Activated CD4-positive, alpha-beta memory T cell treated with anti-CD3 and anti-CD28 coated beads, Interleukin-2, amount 10 ng/mL, durations not matched to agents 7 days and 5 days (primary cell): ENCODE measurements around the gene L3MBTL2. TPM values are rescaled to one million over a fixed set of nuclear protein-coding genes. Genes with fewer than 3 reads are reported as not detected.
A peak's percentile ranks its signal among the peaks of the same experiment; 100 is the strongest.

ENCODE experiments used
- CTCF ChIA-PET: fragments of 350-600 bp; sonication (Branson Sonifier 250); formaldehyde crosslinking; loops from one replicate; lab custom pipeline; 2021; ENCODE audit warnings: antibody characterized with exemption, inconsistent platforms; lab: Charles Lee
- POLR2A ChIA-PET: fragments of 350-600 bp; sonication (Branson Sonifier 250); formaldehyde crosslinking; loops from one replicate; lab custom pipeline; 2021; ENCODE audit warnings: antibody characterized with exemption; lab: Charles Lee
- DNase-seq: peaks from one replicate; pipeline ENCODE4 v3.0.0-alpha.2; 2020
- H3K27ac Mint-ChIP-seq: one replicate; pipeline ENCODE4 v1.8.0; 2021; ENCODE audit warnings: mild to moderate bottlenecking, mixed read lengths
- H3K27me3 Mint-ChIP-seq: one replicate; pipeline ENCODE4 v1.8.0; 2021; ENCODE audit warnings: mixed read lengths
- H3K36me3 Mint-ChIP-seq: one replicate; pipeline ENCODE4 v1.8.0; 2021; ENCODE audit warnings: low read depth, mixed read lengths
- H3K4me1 Mint-ChIP-seq: one replicate; pipeline ENCODE4 v1.8.0; 2021; ENCODE audit warnings: mixed read lengths
- H3K4me3 Mint-ChIP-seq: one replicate; pipeline ENCODE4 v1.8.0; 2021; ENCODE audit warnings: mild to moderate bottlenecking, mixed read lengths
- H3K9me3 Mint-ChIP-seq: one replicate; pipeline ENCODE4 v1.8.0; 2021; ENCODE audit warnings: mixed read lengths
- total RNA-seq, 2 experiments: library from RNA; stranded (reverse); gene quantifications; one replicate each; pipeline ENCODE4 v1.2.3, GENCODE V29; 2021

The L3MBTL2 gene
- total RNA-seq, 2 experiments from 2014 or later = 25.9 to 30.7 TPM

DNA sequence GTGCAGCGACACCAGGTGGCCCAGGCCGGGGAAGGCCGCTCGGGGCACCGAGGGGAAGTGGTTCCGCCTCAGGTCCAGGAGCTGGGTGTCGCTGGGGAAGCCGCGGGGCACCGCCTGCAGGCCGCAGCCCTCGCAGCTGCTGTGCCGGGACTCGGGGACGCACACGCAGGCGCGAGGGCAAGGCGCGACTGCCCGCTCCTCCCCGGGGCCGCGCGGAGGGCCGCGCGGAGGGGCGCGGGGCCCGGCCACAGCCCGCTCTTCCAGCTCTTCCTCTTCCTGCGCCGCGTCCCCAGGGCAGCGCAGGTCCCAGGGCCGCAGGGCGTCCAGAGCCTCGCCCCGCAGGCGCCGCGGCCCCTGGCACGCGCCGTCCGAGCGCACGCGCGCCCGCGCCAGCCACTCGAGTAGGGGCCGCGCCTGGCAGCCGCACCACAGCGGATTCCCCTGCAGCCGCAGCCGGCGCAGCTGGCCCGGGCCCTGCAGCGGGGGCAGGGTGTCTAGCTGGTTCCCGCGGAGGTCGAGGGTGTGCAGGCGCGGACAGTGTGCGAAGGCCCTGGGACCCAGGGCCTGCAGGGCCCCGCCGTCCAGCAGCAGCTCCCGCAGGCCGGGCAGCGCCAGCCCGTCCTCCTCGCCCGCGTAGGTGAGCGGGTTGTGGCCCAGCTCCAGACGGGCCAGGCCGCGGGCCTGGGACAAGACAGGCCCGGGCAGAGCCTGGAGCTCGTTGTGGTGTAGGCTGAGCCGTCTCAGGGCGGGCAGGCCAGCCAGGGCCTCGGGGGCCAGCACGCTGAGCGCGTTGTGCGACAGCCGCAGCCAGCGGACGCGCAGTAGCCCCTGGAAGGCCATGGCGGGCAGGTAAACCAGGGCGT lies 32.8 kb downstream of the L3MBTL2 start:
- no peak overlapping the region for H3K27ac Mint-ChIP-seq
- no peaks in the 10 kb centered on the region for H3K36me3 Mint-ChIP-seq
- ChIA-PET CTCF (interaction anchor here (0.6 to 4.6 kb wide), 61 partner anchors 9 to 555 kb away, joined by 3 to 142 read pairs (median 4); partner anchors contain the start of genes L3MBTL2, RANGAP1 and ZC3H7B), POLR2A (interaction anchor here (0.8 to 3.2 kb wide), 18 partner anchors 8 to 315 kb away, joined by 3 to 22 read pairs (median 4); partner anchors contain the start of genes EP300, RANGAP1, RBX1 and ZC3H7B)
- H3K4me3 Mint-ChIP-seq = peak overlapping the region; percentile 61
- DNase-seq = peak; percentile 89
- peaks cover 7% of the 10 kb centered on the region for H3K4me1 Mint-ChIP-seq
- no peaks in the 10 kb centered on the region for H3K9me3 Mint-ChIP-seq
- peaks cover 4% of the 10 kb centered on the region for H3K27me3 Mint-ChIP-seq

DNA sequence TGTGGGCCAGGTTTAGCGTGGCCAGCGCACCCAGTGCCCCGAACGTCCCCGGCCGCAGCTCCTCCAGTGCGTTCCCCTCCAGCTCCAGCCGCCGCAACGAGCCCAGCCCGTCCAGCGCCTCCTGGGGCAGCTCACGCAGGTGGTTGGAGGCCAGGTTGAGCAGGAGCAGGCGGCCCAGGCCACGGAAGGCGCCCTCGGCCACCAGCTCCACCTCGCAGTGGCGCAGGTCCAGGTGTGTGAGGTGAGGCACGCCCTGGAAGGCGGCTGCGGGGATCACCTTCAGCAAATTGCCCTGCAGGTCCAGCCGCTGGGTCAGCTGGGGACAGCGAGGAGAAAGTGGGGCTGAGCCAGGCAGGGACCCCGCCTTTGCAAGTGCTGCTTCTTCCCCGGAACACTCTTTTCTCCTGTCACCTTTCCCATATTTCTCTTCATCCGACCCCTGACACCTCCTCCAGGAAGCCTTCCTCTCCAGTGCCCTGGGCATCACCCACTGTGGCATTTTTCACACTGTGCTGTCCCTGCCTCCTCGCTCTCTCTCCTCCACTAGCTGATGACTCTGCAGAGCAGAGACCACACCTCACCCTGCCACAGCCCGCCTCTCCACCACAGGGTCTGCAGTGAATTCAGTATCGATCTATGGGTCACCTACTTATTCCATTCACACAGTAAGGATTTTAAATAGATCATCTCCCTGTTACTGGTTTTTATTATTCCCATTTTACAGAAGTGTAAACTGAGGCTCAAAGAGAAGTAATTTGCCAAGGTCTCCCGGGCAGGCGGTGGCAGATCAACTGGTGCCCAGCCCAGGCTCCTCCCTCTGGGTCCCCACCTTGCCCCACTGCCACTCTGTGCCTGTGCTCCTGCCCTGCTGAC lies 33.7 kb downstream of the L3MBTL2 start:
- peak overlapping the region; percentile 4 for H3K27ac Mint-ChIP-seq
- H3K36me3 Mint-ChIP-seq = no peaks in the 10 kb centered on the region
- no peaks in the 10 kb centered on the region for H3K9me3 Mint-ChIP-seq
- POLR2A ChIA-PET = interaction anchor here (1.3 to 3.2 kb wide), 5 partner anchors 7 to 63 kb away, joined by 3 to 18 read pairs (median 12); partner anchors contain the start of genes RANGAP1 and ZC3H7B
- CTCF ChIA-PET = interaction anchor here (1.0 to 4.6 kb wide), 15 partner anchors 22 to 556 kb away, joined by 3 to 142 read pairs (median 4); partner anchors contain the start of genes L3MBTL2 and RANGAP1
- DNase-seq = no peak
- peaks cover 7% of the 10 kb centered on the region for H3K4me1 Mint-ChIP-seq
- H3K27me3 Mint-ChIP-seq = peaks cover 4% of the 10 kb centered on the region
- H3K4me3 Mint-ChIP-seq = peak overlapping the region; percentile 65

DNA sequence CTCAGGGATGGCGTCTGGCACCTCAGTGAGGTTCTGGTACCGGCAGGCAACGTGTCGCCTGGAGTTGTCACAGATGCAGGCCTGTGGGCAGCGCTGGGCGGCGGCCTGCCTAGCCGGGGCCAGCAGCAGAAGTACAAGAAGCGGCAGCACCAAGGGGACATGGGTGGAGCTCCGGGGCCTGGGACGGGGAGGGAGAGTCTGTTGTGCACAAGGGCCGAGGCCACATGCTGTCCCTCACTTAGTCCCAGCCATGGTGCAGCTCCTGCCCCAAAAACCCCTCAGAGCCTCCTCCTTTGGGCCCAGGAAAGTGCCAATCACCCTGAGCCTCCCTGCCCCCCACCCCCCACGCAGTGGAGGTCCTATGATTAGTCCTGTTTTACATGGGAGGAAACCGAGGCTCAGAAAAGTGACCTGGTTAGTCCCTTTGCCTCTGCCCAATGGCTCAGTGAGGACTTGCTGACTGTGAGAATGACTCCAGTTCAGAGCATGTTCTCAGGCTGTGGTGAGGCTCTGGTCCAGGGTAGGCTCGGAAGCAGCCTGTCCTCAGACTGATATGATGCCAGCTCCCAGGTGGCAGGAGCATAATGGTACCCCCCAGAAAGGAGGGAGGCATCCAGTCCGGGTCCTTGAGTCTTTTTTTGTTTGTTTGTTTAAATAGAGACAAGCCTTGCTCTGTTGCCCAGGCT lies 34.5 kb downstream of the L3MBTL2 start:
- Mint-ChIP-seq H3K4me3 (no peak overlapping the region), H3K27ac (no peak overlapping the region), H3K36me3 (peaks cover under 1% of the 10 kb centered on the region), H3K9me3 (no peaks in the 10 kb centered on the region), H3K27me3 (peaks cover 4% of the 10 kb centered on the region), H3K4me1 (peaks cover 7% of the 10 kb centered on the region)
- CTCF ChIA-PET = interaction anchor here (4.6 kb wide), 1 partner anchor 317 kb away, joined by 142 read pairs; no protein-coding TSS in a partner anchor
- POLR2A ChIA-PET = interaction anchor here (3.2 kb wide), 1 partner anchor 21 kb away, joined by 18 read pairs; no protein-coding TSS in a partner anchor
- DNase-seq = no peak

DNA sequence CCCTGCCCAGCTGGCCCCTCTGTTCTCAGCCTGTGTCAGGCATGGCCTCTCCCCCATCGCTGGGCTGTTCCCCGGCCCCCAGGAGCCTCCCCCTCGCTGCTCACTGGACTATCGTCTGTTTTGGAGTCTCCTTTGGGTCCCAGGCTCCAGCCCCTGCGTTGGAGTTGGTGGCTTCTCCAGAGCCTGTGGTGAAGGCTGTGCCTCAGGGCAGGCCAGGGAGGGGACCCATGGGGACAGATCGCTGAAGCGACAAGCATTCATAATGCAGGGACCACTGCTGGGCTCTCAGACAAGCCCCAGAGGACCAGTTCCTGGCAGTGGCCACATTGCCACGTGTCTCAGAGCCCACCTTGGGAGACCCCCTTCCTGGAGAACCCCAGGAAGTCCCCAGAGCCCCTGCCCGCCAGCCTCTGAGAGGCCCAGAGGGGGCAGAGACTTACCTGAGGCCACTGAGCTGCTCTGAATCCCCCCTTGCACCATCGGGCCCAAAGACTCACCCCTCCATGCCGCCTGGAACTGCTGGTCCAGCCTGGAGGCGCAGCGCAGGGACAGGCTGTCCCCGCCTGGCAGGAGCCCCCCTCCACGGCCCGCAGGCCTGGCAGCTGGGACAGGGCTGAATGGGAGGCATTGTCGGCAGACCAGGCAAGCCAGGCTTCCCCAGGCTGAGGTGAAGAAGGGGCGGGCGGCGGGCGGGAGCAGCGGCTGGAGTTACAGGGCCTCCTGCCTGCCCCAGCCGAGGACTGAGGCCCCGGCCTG lies 35.4 kb downstream of the L3MBTL2 start, which contains the start of gene CHADL:
Gene CHADL, minus strand, starts transcription at position 555 of the 756 bp plus-strand sequence. Its CDS starts 50 bp downstream, at position 505.
- DNase-seq = no peak
- CTCF ChIA-PET = no interaction called here
- Mint-ChIP-seq H3K27me3 (peaks cover 4% of the 10 kb centered on the region), H3K36me3 (peaks cover 7% of the 10 kb centered on the region), H3K4me3 (no peak within 1 kb of the TSS), H3K9me3 (no peaks in the 10 kb centered on the region), H3K27ac (no peak within 1 kb of the TSS), H3K4me1 (peaks cover 7% of the 10 kb centered on the region)
- POLR2A ChIA-PET = interaction anchor here (0.7 to 0.9 kb wide), 2 partner anchors 12 to 41 kb away, joined by 3 read pairs; no protein-coding TSS in a partner anchor

DNA sequence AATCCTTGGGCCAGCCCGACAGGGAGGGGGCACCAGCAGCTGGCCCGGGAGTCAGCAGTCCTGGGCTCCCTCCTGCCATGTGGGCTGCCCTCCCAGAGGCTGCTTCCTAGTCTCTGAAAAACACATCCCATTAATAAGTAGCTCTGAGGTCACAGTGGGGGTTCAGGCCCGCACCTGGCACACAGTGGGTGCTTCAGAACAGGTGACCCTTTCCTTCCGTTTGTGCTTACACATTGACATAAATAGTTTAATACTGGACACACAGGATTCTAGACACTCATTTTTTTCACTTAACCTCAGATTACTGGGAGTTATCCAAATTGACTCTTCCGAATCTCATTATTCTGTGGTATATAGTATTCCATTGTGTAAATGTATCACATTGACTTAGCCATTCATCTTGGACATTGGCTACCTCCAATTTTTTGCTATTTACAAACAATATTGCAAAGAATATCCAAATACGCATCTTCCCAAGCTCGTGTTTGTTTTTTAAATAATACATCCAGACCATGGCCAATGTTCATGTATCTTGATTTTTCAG lies 36.1 kb downstream of the L3MBTL2 start:
- Mint-ChIP-seq H3K27ac (no peak overlapping the region), H3K4me1 (peaks cover 7% of the 10 kb centered on the region), H3K27me3 (peaks cover 4% of the 10 kb centered on the region), H3K4me3 (no peak overlapping the region), H3K9me3 (no peaks in the 10 kb centered on the region), H3K36me3 (peaks cover 7% of the 10 kb centered on the region)
- ChIA-PET CTCF (no interaction called here), POLR2A (interaction anchor here (0.5 to 0.9 kb wide), 3 partner anchors 12 to 301 kb away, joined by 3 read pairs; no protein-coding TSS in a partner anchor)
- no peak for DNase-seq

DNA sequence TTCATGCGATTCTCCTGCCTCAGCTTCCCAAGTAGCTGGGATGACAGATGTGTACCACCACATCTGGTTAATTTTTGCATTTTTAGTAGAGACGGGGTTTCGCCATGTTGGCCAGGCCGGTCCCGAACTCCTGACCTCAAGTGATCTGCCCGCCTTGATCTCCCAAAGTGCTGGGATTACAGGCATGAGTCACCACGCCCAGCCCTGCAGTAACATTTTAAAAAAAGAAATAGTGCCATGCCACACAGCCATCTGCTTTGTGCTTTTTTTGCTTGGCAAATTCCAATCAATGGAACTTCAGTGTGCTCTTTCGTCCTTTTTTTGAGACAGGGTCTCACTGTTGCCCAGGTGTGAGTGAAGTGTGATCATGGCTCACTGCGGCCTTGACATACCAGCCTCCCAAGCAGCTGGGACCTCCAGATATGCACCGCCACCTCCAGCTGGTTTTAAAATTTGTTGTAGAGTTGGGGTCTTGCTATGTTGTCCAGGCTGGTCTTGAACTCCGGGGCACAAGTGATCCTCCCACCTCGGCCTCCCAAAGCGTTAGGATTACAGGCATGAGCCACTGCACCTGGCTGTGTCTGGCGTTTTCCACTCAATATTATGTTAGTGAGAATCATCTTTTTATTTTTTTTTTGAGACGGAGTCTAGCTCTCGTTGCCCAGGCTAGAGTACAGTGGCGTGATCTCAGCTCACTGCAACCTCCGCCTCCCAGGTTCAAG lies 37.4 kb downstream of the L3MBTL2 start:
- H3K9me3 Mint-ChIP-seq = no peaks in the 10 kb centered on the region
- peaks cover 15% of the 10 kb centered on the region for H3K36me3 Mint-ChIP-seq
- CTCF ChIA-PET = no interaction called here
- peaks cover 4% of the 10 kb centered on the region for H3K27me3 Mint-ChIP-seq
- H3K27ac Mint-ChIP-seq = no peak overlapping the region
- no peak overlapping the region for H3K4me3 Mint-ChIP-seq
- no peak for DNase-seq
- peaks cover 2% of the 10 kb centered on the region for H3K4me1 Mint-ChIP-seq
- POLR2A ChIA-PET = interaction anchor here (1.0 kb wide), 1 partner anchor 221 kb away, joined by 3 read pairs; no protein-coding TSS in a partner anchor

DNA sequence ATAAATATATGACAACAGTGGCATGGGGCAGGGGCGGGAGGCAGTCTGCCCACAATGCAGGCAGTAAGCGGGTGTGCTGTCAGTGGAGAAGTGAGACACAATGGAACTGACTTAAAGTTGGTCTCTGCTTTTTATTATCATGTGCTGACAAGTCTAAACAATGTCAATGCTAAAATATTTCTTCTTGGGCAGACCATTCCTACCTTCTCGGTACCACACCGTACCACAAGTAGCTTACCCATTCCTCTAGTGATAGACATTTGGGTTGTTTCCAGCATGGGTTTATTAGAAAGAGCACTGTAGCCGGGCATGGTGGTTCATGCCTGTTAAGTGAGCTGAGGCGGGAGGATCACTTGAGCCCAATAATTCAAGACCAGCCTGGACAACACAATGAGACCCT lies 38.2 kb downstream of the L3MBTL2 start:
- H3K36me3 Mint-ChIP-seq = peaks cover 18% of the 10 kb centered on the region
- peaks cover 2% of the 10 kb centered on the region for H3K4me1 Mint-ChIP-seq
- DNase-seq = no peak
- no peaks in the 10 kb centered on the region for H3K9me3 Mint-ChIP-seq
- POLR2A ChIA-PET = no interaction called here
- H3K27ac Mint-ChIP-seq = no peak overlapping the region
- H3K4me3 Mint-ChIP-seq = no peak overlapping the region
- H3K27me3 Mint-ChIP-seq = peaks cover 4% of the 10 kb centered on the region
- CTCF ChIA-PET = no interaction called here

DNA sequence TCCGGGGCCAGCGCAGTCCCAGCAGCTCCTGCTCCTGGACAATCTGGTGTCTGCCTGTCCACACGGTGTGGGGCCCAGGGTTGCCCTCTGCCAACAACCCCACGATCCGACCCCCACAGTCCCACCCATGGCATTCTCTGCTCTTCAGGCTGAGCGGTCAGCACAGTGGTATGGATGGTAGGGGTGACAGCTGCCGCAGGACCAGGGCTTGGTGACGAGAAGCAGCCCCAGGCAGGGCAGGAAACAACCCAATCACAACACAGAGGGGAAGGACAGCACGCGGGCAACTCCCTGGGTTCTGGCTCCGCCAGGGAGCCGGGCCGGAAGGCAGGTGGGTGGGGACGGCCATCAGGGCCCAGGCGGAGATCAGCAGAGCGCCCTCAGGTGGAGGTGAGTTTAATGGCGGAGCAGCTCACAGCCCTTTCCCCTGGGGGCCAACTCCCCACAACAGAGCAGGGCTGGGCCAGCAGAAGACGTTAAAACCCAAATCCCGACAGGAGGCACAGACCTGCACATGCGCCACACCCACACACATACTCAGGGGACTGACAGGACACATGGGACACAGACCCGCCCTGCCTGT lies 40.9 kb downstream of the L3MBTL2 start:
- H3K27ac Mint-ChIP-seq = no peak overlapping the region
- ChIA-PET CTCF (no interaction called here), POLR2A (interaction anchor here (0.6 to 1.4 kb wide), 2 partner anchors 8 to 57 kb away, joined by 3 read pairs; no protein-coding TSS in a partner anchor)
- H3K4me3 Mint-ChIP-seq = no peak overlapping the region
- no peaks in the 10 kb centered on the region for H3K9me3 Mint-ChIP-seq
- DNase-seq = no peak
- peaks cover 34% of the 10 kb centered on the region for H3K36me3 Mint-ChIP-seq
- no peaks in the 10 kb centered on the region for H3K27me3 Mint-ChIP-seq
- H3K4me1 Mint-ChIP-seq = no peaks in the 10 kb centered on the region

DNA sequence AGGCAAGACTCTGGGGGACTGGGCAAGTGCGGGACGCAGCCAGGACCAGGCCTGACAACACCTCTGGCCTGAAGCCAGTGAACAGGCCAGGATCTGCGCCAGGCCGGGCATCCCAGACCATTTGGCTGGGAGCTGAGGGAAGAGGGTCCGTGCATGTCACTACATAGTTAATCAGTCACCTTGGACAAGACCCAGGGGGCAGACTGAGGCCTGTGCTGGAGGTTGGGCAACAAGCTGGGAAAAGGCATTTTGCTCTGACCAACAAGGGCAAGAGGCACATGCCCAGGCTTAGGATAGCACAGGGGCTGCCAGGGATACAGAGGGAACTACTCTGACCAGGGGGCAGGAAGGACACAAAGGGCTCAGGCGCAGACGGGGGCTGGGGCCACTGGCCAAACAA lies 42.6 kb downstream of the L3MBTL2 start:
- ChIA-PET POLR2A (no interaction called here), CTCF (no interaction called here)
- Mint-ChIP-seq H3K4me1 (no peaks in the 10 kb centered on the region), H3K9me3 (no peaks in the 10 kb centered on the region), H3K36me3 (peaks cover 48% of the 10 kb centered on the region), H3K4me3 (no peak overlapping the region), H3K27me3 (no peaks in the 10 kb centered on the region), H3K27ac (no peak overlapping the region)
- no peak for DNase-seq

DNA sequence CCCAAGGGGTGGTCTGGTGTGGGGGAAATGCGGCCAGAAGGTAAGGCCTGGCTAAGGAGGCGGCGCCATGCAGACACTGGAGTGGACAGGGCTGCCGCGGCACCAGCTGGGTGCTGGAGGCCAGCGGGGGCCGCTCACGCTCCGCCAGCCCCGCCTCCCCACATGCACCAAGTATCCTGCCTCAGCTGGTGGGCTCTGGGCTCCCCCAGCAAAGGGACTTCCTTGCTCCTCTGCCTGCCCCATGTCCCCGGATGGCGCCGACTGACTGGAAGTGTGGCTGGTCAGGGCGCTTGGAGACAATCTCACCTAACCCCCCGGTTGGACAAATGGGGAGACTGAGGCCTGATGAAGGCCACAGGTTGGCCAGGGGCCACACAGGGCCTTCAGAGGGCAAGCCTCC lies 43.2 kb downstream of the L3MBTL2 start:
- H3K27me3 Mint-ChIP-seq = no peaks in the 10 kb centered on the region
- ChIA-PET POLR2A (no interaction called here), CTCF (no interaction called here)
- H3K9me3 Mint-ChIP-seq = no peaks in the 10 kb centered on the region
- H3K27ac Mint-ChIP-seq = no peak overlapping the region
- no peak for DNase-seq
- no peak overlapping the region for H3K4me3 Mint-ChIP-seq
- no peaks in the 10 kb centered on the region for H3K4me1 Mint-ChIP-seq
- H3K36me3 Mint-ChIP-seq = peaks cover 54% of the 10 kb centered on the region

DNA sequence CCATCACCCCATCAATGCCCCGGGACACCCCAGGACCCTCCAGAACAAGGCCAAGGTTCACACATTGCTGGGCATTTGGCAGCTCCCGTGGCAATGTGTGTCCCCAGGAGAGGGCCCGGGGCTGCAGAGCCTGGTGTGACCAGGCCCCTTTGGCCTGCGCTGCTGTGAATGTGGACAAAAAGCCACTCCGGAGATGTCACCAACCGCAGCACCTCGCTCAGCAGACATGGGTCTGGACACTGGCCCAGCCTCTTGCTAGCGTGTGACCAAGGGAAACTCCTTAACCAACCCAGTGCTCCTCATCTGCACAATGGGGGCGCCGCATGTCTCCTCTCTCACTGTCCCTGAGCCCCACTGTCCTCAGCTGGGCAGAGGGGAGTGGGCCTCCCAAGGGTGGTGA lies 43.6 kb downstream of the L3MBTL2 start:
- H3K4me1 Mint-ChIP-seq = no peaks in the 10 kb centered on the region
- ChIA-PET CTCF (no interaction called here), POLR2A (no interaction called here)
- H3K9me3 Mint-ChIP-seq = no peaks in the 10 kb centered on the region
- H3K36me3 Mint-ChIP-seq = peaks cover 56% of the 10 kb centered on the region
- H3K27me3 Mint-ChIP-seq = no peaks in the 10 kb centered on the region
- no peak for DNase-seq
- no peak overlapping the region for H3K27ac Mint-ChIP-seq
- no peak overlapping the region for H3K4me3 Mint-ChIP-seq
